Cerebellar cortex (tissue), 1 donor: Measurements from ENCODE around the gene OLFM1.

Experiments used
- DNase-seq: peaks from one replicate; pipeline ENCODE4 v3.0.0-alpha.2; 2015; ENCODE audit warnings: low spot score

The OLFM1 gene

GRCh38 chr9:135087489-135087792, at the start of gene OLFM1:
Gene OLFM1 (plus strand): TSS chr9:135087668. CDS start chr9:135087990, 322 bp downstream.
- peak; percentile 88 for DNase-seq

- no peak for DNase-seq
Observed at GRCh38 chr9:135038331-135038730, 49.1 kb upstream of the OLFM1 start.

- DNase-seq, result no peak
Observed at GRCh38 chr9:135038826-135039225, 48.6 kb upstream of the OLFM1 start.

GRCh38 chr9:135039266-135039870, 48.1 kb upstream of the OLFM1 start:
- no peak for DNase-seq

- DNase-seq, result no peak
Observed at GRCh38 chr9:135039916-135040645, 47.4 kb upstream of the OLFM1 start.

- DNase-seq, result no peak
Observed at GRCh38 chr9:135040892-135041291, 46.6 kb upstream of the OLFM1 start.

- no peak for DNase-seq
Observed at GRCh38 chr9:135043345-135043744, 44.1 kb upstream of the OLFM1 start.

- no peak for DNase-seq
Observed at GRCh38 chr9:135045264-135045927, 42.1 kb upstream of the OLFM1 start.

- no peak for DNase-seq
Observed at GRCh38 chr9:135045928-135046738, 41.3 kb upstream of the OLFM1 start.

GRCh38 chr9:135046739-135047350, 40.6 kb upstream of the OLFM1 start:
- no peak for DNase-seq

GRCh38 chr9:135047521-135047920, 39.9 kb upstream of the OLFM1 start:
- no peak for DNase-seq

GRCh38 chr9:135048046-135048757, 39.3 kb upstream of the OLFM1 start:
- no peak for DNase-seq

- DNase-seq, result no peak
Observed at GRCh38 chr9:135048758-135049444, 38.6 kb upstream of the OLFM1 start.

- no peak for DNase-seq
Observed at GRCh38 chr9:135049460-135049859, 38.0 kb upstream of the OLFM1 start.

- DNase-seq, result no peak
Observed at GRCh38 chr9:135050072-135050990, 37.1 kb upstream of the OLFM1 start.

- DNase-seq, result no peak
Observed at GRCh38 chr9:135051316-135052038, 36.0 kb upstream of the OLFM1 start.

- no peak for DNase-seq
Observed at GRCh38 chr9:135053133-135053532, 34.3 kb upstream of the OLFM1 start.

- DNase-seq, result no peak
Observed at GRCh38 chr9:135055181-135055580, 32.3 kb upstream of the OLFM1 start.

- DNase-seq, result no peak
Observed at GRCh38 chr9:135056541-135056940, 30.9 kb upstream of the OLFM1 start.
